ENCODE data around the gene SIL1.
"Not testable (repeated sequence)": the region's sequence is repeated elsewhere in the genome, so short reads cannot be mapped to it uniquely, and the experiment has no call there.

GRCh38 chr5:139057045-139057939, 140.9 kb downstream of the SIL1 start:
- TF ChIP-seq MXI1 (IDR thresholded peaks at IDR 0.05; ENCODE audit: borderline replicate concordance, low read depth, low read length); CTCF (conservative IDR thresholded peaks at IDR 0.05; ENCODE audit: low read depth, low read length); MAFK (IDR thresholded peaks at IDR 0.05; ENCODE audit: low read depth, low read length); SMC3 (IDR thresholded peaks at IDR 0.05; ENCODE audit: low read depth, low read length); BHLHE40 (IDR thresholded peaks at IDR 0.05; ENCODE audit: low read depth, low read length); POLR2A (IDR thresholded peaks at IDR 0.05; ENCODE audit: low read depth, low read length); USF2 (IDR thresholded peaks at IDR 0.05; ENCODE audit: low read depth, low read length); ELK1 (IDR thresholded peaks at IDR 0.05; ENCODE audit: borderline replicate concordance, low read depth, low read length); RFX5 (IDR thresholded peaks at IDR 0.05; ENCODE audit: low read depth, low read length); RCOR1 (IDR thresholded peaks at IDR 0.05; ENCODE audit: insufficient replicate concordance, low read length); CHD1 (IDR thresholded peaks at IDR 0.05; ENCODE audit: low read depth, low read length); RAD21 (IDR thresholded peaks at IDR 0.05; ENCODE audit: low read length); CEBPB (IDR thresholded peaks at IDR 0.05; ENCODE audit: low read depth, low read length): not testable (repeated sequence)
